GM18498 (cell line): Measurements from ENCODE around the gene GRK2.

ENCODE experiments used
- ATAC-seq: cut with Tn5 transposase; IDR thresholded peaks from one replicate; pipeline ENCODE4 v1.9.1; 2021; ENCODE audit warnings: mild to moderate bottlenecking, moderate library complexity; ENCODE audit not compliant: unreplicated experiment

Gene GRK2

DNA sequence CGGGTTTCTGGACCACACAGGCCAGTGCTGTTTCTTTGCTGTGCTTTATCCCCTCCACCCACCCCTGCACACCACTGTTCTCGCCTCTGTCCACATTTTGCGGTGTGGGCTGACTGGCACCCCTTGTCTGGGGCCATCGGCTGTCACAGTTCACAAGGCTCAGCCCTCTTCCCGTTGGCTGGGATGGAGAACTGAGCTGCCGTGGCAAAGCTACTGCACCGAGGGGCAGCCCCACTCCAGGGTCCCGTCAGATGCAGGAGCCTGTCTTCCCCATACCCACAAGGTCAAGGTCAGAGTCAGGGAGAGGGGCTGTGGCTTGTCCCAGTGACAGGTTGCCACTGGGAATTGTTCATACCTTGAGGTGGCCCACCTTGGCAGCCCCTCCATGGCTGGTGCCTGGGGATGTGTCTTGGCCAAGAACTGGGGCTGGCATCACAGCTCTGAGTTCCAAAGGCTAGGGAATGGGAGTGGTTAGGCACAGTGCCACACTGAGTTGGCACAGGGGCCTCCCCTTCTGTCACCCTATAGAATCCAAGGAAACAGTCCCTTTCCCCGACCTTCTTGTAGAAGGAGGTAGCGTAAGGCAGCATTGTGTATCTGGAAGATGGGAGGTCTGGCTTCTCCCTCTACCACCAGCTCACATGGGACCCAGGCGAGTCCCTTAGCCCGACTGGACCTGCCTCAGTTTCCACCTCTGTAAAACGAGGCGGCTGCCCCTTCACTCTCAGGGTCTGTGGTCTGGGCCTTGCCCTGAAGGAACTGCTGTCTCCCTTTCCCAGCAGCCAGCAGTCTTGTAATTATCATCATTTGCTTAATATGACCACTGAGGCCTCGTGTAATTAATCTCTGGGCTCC lies 3.4 kb downstream of the GRK2 start:
- ATAC-seq = no peak

DNA sequence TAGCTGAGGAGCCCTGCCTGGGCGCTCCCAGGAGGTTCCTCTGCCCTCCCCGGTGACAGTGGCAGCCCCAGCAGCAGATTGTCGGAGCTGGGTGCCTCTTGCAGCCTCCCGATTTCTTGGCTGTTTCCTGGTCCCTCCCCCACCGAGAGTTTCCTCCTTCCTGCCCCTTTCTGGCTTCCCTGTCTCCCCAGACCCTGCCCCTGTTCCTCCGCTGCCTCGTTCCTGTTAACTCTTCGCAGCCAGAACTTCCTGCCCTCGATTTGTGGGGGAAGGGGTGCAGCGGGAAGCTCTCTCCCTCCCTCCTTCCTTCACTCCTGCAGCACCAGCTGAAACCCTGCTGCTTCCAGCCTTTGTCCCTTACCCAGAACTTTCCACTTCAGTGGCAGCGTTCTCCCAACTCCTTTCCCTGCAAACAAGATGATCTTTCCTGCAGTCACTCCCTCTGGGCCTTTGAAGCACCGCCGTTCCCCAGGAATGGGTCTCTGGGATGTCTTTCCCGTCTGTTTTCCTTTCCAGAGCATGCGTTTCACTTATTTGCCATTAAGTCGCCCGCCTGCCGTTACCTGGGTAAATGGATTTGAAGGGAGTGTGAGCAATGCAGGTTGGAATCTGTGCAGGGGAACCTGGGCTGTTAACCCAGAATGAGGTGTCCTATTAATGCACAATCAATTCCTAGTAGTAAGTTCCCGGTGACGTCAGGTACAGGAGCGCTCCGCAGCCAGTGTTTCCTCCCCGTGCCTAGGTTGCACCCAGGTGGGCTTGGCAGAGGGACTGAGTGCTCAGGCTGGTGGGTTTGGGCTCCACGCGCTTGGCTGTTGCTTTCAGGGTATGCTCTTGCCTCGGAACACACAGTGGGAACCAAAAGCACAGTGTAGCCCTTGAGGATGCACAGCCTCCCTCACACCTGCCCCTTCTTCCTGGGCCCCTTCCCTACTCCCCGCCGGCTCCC lies 4.3 kb downstream of the GRK2 start:
- ATAC-seq = no peak

DNA sequence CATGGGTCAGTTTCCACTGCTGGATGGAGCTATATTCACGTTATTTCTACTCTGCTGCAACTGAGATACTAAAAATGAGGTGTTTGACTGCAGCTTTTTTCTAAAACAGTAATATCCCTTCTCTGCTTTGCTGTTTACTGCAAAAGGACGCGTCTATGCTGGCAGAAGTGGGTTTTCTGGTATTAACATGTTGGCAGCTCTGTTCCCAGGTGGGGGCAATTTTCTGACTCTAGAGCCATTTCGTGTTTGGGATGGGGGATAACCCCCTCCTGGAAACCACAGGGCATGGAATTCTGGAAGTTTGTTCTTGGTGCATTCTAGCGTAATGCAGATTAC lies 4.9 kb downstream of the GRK2 start:
- no peak for ATAC-seq

DNA sequence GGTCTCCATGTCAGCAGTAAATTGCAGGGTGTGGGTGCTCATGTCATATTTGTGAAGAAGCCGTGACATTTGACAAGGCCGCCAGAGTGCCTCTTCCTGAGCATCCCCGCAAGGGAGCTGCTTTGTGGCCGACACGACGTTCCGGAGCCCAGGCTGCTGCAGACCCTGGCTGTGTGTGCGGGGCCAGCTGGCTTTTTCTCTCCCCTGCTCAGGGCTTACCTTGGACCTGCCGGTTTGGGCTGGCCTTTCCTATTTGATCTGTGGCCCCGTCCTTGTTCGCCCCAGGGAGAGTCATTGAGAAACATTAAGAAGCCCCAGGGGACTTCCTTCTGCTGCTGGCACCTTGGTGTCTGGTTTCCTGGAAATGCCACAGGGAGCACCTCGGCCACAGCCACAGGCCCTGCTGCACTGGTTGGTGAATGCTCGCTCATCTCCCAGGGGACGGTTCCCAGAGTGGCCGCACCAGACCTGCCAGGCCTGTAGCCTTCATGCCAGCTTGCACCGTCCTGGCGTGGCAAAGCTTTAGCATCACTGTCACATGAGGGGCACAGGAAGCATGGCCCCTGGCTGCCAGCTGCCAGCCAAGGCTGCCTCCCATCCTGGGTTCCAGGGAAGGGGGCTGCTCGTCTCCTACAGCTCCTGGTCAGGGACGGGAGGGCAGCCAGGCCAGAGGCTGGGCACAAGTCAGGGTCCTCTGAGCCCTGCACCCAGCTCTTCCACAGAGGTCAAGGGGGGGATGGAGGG lies 5.4 kb downstream of the GRK2 start:
- no peak for ATAC-seq

DNA sequence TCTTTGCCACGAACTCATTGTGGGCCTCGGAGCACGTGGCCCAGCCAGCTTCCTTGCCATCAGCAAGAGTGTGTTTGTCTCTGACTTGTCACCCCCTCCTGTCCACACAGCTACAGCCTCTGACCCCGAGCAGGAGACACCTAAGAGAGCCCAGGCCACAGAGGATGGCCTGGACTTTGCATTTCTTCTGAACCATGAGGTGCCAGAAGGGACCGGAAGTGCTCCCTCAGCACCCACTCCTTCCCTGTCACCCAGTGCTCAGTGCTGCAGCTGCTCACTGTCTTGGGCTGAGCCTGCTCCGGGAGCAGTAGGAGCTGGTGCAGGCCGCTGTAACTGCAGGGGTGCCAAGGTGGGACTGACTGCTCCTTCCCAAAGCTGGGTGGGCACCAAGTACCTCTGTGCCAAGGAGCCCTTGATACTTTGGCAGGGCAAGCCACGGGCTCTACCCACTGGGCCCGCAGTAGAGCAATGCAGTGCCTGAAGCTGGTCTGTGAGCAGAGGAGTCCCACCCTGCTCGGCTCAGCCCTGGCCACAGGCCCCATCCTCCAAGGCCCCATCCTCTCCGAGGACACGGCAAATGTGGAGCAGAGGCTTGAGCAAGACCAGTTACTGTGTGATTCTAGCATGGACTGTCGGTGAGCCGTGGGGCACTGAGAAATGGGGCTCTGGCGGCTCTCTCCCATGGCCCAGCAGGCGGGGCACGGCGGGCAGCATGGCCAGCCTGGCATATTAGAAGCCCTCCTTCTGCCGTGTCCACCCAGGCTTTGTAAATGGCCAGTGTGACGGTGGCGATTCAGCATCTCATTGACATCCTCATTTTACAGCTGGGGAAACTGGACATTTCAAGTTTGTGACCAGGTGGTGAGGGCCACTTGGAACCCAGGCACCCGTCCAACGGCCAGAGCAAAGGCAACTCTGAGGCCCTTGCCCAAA lies 6.3 kb downstream of the GRK2 start:
- no peak for ATAC-seq

DNA sequence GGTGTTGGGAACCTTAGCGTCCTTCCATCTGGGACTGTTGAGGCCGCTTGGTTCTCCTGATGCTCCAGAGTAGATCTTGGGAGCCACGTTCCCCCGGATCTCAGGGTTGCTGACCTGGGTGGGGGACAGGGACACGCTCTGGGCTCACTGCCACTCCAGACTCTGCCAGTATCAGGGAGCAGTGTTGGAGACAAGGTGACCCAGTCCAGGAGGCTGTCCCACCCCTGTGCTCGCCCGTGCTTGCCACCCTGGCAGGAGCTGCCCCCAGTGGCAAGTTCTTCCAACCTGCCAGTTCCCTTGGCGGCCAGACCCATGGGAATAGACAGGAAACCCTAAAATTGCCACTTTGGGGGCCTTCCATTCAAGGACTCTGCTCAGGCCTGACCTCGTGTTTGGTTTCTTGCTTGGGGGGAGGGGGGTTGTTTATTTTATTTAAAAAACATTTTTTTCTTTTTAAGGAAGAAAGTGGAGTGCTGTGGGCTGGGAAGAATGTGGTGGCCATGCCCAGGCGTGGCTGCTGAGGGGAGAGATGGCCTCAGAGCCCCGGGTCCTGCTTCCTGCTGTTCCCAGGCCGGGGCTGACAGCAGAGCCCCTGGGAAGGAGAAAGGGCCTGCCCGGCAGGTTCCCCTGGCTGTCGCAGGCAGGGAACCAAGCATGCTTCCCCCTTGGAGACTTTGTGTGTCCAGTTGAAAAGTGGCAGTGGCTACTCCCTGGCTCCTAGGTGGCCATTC lies 7.2 kb downstream of the GRK2 start:
- no peak for ATAC-seq

DNA sequence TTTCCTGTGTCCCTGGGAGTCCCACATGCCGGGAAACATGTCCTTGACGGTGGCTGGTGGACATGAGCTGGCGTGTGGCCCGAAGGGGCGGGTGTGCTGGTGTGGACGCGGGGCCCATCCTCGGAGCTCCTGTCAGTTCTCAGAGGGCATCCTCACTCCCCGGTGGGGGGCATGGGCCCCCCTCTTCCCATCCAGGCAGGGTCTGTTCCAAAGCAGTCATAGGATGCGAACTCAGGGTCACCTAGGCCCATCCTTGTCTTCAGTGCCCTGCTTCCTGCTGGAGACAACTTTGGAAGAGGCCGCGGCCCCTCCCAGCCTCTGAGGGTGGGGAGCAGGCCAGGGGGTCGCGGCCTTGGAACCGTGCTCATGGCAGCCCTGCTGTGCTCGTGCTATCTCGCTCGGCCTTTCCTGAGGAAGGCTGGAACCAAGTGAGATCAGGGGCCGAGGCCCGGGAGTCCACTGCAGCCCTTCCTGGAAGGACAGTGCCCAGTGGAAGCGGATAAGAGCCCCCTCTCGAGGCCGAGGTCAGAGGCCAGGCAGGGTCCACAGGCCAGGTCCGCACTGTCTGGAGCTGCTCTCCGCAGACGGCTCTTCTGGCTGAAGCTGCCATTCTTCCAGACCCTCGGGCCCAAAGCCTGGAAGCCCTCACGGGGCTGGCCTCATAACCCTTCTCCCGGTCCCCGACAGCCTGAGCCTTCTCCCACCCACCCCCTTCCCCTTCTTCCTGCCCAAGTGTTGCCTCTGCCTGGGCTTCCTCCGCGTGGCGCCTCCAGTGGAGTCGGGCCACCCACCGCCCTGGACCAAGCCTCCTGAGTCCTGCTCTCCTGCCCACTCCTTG lies 8.7 kb downstream of the GRK2 start:
- ATAC-seq = no peak

DNA sequence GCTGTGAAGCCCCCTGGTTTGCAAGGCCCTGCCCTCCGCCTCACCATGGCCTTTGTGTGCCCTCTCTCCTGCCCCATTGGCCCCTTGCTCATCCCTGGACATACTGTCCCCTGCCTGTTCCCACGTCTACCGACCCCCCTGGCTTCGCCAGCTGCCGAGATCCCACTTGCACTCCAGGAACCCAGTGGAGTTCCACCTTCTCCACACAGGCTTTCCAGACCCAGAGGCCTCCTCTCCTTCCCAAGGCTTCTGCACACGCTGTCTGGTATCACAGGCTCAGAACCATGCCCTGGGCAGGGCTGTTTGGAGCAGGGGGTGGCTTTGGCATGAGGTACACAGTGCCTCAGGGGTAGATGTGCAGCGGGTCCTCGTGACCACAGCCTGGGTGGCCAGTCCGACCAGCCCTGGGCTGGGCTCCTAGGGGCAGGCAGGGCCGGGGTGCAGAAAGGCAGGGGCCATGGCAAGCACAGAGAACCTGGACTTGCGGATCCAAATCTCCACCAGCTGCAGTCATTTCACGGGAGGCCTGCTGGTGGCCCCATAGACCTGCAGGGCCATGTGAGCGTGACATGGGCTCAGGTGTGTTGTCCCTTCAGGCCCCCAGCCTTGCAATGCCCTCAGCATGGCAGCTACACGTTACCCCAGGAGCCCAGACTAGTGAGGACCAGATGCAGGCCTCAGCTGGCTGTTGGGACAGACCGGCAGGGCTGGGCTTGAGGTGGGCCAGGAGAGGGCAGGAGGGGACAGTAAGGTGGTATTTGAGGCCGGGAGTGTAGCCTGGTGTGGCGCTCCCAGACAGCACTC lies 9.5 kb downstream of the GRK2 start:
- ATAC-seq = no peak

DNA sequence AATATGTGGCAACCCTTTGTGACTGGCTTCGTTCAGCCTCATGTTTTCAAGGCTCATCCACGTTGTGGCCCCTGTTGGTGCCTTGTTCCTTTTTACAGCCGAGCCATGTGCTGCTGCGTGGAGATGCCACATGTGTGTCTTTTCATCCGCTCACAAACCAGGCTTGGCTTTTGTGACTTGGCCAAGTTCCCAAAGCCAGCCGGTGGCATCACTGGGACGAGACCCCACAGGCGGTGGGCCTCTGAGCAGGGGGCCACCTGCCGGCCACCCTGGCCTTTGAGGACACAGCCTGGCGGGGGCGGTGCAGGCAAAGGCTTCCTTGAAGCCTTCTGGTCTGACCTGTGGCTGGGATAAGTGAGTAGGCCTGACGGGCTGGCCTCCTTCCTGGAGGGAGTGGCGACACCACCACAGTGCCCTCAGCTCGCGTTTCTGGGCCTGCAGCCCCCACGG lies 10.5 kb downstream of the GRK2 start:
- ATAC-seq = peak; percentile 20

DNA sequence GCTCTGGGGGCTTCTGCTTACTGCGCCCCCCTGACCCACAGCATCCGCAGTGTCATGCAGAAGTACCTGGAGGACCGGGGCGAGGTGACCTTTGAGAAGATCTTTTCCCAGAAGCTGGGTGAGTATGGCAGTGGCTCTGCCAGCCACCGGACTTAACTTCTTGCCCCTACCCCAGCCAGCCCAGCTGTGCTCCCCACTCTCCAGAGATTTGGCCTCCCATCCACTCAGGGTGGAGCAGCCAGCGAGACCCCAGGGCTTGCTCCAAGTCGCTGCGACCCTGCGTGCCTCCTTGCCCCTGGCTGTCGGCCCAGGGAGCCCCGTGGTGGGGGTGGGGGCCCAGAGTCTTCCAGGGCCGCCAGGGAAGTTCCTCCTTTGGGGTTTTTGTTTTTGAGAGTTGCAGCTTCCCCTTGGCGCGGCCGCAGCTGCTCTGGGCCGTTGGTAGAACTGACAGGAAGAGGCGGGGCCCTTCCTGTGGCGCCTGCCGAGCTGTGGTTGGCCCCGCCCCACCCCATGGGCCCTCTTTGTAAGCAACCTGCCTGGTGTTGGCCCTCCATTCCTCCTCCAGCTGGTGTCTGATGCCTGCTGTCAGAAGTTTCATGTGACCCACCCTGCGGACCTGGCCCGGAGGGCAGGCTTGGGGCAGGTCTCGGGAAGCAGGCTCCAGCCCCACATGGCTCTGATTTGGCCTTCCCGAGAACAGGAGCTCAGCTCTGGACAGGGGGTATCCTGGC lies 11.1 kb downstream of the GRK2 start:
- ATAC-seq = peak; percentile 82

DNA sequence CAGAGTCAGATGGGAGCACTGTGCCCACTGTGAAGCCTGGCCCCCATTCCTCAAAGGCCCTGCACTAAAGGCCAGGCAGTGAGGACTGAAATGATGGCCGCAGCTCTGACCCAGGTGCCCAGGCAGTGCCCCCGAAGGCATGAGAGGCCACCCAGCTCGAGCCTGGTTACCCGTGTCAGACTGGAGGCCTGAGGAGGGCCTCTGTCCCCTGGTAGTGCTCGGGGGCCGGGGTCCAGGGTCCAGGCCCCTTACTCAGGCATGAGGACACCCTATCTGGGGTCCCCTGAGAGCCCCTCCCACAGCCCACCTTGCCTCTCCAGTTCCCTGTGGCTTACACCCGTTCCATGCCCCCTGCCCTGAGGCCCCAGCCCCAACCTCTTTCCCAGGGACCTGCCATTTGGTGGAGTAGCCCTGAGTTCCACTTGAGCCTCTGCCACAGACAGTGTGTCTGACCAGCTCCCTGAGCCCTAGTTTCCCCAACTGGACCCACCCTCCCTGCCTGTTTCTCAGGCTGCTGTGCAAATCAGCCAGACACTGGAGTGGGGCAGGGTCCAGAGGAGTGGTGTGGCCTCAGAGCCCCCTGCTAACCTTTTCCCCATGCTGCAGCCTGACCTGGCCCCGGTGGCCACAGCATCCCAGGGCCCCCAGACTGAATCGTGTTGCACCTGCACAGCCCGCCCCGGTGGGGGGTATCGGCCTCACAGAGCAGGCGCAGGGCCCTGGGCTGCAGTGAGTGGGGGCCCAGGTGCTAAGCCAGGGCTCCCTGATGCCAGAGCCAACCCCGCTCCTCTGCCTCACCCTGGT lies 12.1 kb downstream of the GRK2 start:
- no peak for ATAC-seq

DNA sequence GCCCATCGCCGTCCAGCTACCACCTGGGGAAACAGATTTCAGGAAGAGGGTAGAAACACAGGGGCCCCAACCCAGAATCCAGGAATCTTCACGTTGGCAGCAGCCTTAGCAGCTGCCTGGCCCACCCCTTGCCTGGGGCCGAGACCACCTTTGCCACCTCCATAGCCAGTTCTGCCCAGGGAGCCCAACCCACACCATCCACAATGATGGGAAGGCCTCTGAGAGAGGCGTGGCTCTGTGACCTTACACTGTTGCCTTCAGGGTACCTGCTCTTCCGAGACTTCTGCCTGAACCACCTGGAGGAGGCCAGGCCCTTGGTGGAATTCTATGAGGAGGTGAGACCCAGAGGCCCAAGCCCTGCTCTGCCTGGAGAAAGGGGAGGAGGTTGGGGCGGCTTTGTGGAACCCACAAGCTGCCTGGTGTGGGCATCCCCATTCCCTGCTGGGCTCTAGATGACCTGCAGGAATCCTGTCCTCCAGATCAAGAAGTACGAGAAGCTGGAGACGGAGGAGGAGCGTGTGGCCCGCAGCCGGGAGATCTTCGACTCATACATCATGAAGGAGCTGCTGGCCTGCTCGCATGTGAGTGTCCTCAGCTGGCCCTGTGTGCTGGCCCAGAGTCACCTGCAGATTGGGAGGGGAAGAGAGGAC lies 12.8 kb downstream of the GRK2 start:
- ATAC-seq = no peak

DNA sequence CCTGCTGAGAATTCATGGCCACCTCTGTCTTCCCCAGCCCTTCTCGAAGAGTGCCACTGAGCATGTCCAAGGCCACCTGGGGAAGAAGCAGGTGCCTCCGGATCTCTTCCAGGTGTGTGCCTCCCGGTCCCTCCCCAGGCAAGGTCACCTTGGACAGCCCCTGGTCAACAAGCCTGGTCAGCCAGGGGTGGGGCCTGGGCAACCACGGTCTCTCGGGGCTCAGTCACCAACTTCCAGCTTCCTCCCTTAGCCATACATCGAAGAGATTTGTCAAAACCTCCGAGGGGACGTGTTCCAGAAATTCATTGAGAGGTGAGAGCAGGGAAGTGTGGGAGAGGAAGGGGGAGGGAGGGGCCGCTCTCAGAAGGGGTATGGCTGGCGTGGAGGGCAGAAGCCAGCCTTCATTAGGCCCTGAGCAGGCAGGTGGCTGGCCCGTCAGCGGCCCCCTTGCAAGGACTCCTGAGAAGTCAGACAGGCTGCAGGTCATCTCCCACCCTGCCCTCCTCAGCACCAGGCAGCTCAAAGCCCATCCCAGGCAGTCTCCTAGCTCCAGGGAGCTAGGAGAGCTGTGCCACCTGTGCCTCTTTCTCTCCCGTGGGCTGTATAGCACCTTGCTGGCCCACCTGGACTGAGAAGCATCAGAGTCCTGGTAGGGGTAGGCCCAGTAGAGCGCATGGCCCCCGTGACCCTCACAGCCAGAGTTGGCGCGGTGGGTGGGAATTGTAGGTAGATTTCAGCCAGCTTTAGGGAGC lies 13.5 kb downstream of the GRK2 start:
- ATAC-seq = no peak

DNA sequence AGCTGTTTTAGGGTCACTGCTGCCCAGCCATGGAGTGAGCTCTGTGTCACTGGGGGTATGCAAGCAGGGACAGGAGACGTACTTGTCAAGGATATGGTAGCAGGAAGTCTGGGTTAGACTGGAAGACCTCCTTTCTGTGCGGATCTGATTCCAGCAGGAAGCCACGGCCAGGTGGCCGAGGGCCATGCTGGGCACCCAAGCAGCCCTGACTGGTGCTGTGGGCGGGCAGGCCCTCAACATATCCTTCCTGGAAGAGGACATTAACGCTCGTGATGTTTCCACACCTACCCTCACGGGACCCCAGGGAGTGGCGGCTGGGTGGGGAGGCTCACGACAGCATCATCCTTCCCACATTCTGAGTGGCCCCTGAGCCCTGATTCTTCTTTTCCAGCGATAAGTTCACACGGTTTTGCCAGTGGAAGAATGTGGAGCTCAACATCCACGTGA lies 14.1 kb downstream of the GRK2 start:
- no peak for ATAC-seq
